Measurements from ENCODE around the gene SLC50A1.

SLC50A1 gene

GRCh38 chr1:155173478-155174323 lies 38.0 kb downstream of the SLC50A1 start, which contains the start of gene TRIM46:
TSS of gene TRIM46 (plus strand) at chr1:155173849. CDS start at chr1:155173967, 118 bp downstream.
- Histone ChIP-seq H3K36me3 (ENCODE audit: control insufficient read depth, insufficient read depth, low read length) (peaks cover 34% of the 10 kb centered on the region), H3K4me1 (ENCODE audit: control insufficient read depth, insufficient read depth, low read length) (peaks cover 11% of the 10 kb centered on the region; the same call in 1 of the 2 replicates), H3K9ac (ENCODE audit: low read length) (peak within 1 kb of the TSS; percentile 78), H3K4me3 (ENCODE audit: low read depth, low read length) (peak within 1 kb of the TSS; percentile 76), H3K9me3 (ENCODE audit: control insufficient read depth, insufficient read depth, low read depth, low read length) (no peaks in the 10 kb centered on the region), H3K27ac (ENCODE audit: low read depth, low read length) (peak within 1 kb of the TSS; percentile 52; the same call in 1 of the 2 replicates), H3K27me3 (ENCODE audit: control insufficient read depth, insufficient read depth, low read length) (no peaks in the 10 kb centered on the region)

GRCh38 chr1:155174324-155175280 lies 39.0 kb downstream of the SLC50A1 start:
- Histone ChIP-seq H3K4me1 (ENCODE audit: control insufficient read depth, insufficient read depth, low read length) (peaks cover 11% of the 10 kb centered on the region; the same call in 1 of the 2 replicates), H3K27ac (ENCODE audit: low read depth, low read length) (no peak overlapping the region)

GRCh38 chr1:155175281-155175926 lies 39.8 kb downstream of the SLC50A1 start:
- Histone ChIP-seq H3K4me1 (ENCODE audit: control insufficient read depth, insufficient read depth, low read length) (peaks cover 11% of the 10 kb centered on the region; the same call in 1 of the 2 replicates), H3K27me3 (ENCODE audit: control insufficient read depth, insufficient read depth, low read length) (no peaks in the 10 kb centered on the region), H3K27ac (ENCODE audit: low read depth, low read length) (no peak overlapping the region), H3K9ac (ENCODE audit: low read length) (no peak overlapping the region), H3K36me3 (ENCODE audit: control insufficient read depth, insufficient read depth, low read length) (peaks cover 36% of the 10 kb centered on the region), H3K9me3 (ENCODE audit: control insufficient read depth, insufficient read depth, low read depth, low read length) (no peaks in the 10 kb centered on the region), H3K4me3 (ENCODE audit: low read depth, low read length) (peak overlapping the region; percentile 76)

More at GRCh38 chr1:155174324-155175280, 39.0 kb downstream of the SLC50A1 start:
- Histone ChIP-seq H3K9me3 (ENCODE audit: control insufficient read depth, insufficient read depth, low read depth, low read length) (no peaks in the 10 kb centered on the region), H3K36me3 (ENCODE audit: control insufficient read depth, insufficient read depth, low read length) (peaks cover 34% of the 10 kb centered on the region), H3K9ac (ENCODE audit: low read length) (no peak overlapping the region), H3K4me3 (ENCODE audit: low read depth, low read length) (peak overlapping the region; percentile 76), H3K27me3 (ENCODE audit: control insufficient read depth, insufficient read depth, low read length) (no peaks in the 10 kb centered on the region)

- Histone ChIP-seq H3K27ac (ENCODE audit: low read depth, low read length) (no peak overlapping the region), H3K36me3 (ENCODE audit: control insufficient read depth, insufficient read depth, low read length) (peaks cover 35% of the 10 kb centered on the region), H3K4me1 (ENCODE audit: control insufficient read depth, insufficient read depth, low read length) (peaks cover 11% of the 10 kb centered on the region; the same call in 1 of the 2 replicates), H3K9me3 (ENCODE audit: control insufficient read depth, insufficient read depth, low read depth, low read length) (no peaks in the 10 kb centered on the region), H3K4me3 (ENCODE audit: low read depth, low read length) (no peak overlapping the region), H3K27me3 (ENCODE audit: control insufficient read depth, insufficient read depth, low read length) (no peaks in the 10 kb centered on the region), H3K9ac (ENCODE audit: low read length) (no peak overlapping the region)
These were observed 40.3 kb downstream of the SLC50A1 start for GRCh38 chr1:155175927-155176371.

DNA sequence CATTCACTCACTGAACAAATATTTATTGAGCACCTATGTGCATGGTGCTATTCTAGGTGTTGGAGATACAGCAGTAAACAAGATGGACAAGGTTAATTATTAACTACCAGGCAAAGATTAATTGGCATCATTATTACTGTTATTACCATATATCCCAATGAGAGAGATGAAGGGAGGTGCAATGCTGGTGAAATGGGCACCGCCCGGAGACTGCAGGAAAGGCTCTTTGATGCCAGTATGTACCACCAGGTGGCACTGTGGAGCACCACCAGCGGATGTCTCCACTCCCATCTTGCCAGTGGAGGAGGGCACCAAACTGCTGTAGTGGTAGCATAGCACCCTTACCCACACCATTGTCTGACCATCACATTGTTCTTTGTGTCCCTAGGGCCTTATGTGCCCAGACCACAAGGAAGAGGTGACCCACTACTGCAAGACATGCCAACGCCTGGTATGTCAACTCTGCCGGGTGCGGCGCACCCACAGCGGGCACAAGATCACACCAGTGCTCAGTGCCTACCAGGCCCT lies 41.0 kb downstream of the SLC50A1 start:
- H3K36me3 ChIP-seq (ENCODE audit: control insufficient read depth, insufficient read depth, low read length), result peaks cover 39% of the 10 kb centered on the region

DNA sequence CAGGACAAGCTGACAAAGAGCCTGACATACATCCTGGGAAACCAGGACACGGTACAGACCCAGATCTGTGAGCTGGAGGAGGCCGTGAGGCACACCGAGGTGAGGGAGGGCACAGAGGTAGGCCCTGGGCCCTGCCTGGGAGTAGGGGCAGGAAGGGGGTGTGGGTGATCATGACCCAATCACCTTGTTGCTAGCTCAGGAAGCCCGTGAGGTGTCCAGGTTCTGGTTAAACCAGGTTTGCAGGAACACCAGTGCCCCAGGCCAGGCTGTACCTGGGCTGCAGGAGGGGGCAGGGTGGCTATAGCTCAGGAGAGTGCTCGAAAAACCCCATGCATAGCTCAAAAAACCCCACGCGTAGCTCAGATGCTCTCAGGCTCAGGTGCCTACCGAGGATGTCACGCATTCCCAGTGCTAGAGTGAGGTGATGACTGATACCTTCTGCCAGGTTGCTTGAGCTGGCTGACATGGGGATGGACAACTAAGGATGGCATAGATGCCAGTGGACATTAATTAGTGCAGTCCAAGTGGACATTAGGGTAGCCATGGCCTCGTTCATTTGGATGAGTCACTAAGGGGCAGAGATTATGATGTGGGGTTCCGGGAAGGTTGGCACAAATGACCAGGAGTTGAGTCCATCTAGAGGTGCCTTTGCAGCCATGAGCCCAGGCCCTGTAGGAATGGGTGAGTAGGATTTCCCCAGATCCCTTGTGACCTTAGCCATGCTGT lies 41.7 kb downstream of the SLC50A1 start:
- Histone ChIP-seq H3K4me3 (ENCODE audit: low read depth, low read length) (no peak overlapping the region), H3K4me1 (ENCODE audit: control insufficient read depth, insufficient read depth, low read length) (peaks cover 7% of the 10 kb centered on the region; the same call in 1 of the 2 replicates), H3K9me3 (ENCODE audit: control insufficient read depth, insufficient read depth, low read depth, low read length) (no peaks in the 10 kb centered on the region), H3K27ac (ENCODE audit: low read depth, low read length) (no peak overlapping the region), H3K36me3 (ENCODE audit: control insufficient read depth, insufficient read depth, low read length) (peaks cover 46% of the 10 kb centered on the region), H3K27me3 (ENCODE audit: control insufficient read depth, insufficient read depth, low read length) (no peaks in the 10 kb centered on the region), H3K9ac (ENCODE audit: low read length) (no peak overlapping the region)

More for the DNA sequence above, 41.0 kb downstream of the SLC50A1 start:
- Histone ChIP-seq H3K4me1 (ENCODE audit: control insufficient read depth, insufficient read depth, low read length) (peaks cover 11% of the 10 kb centered on the region; the same call in 1 of the 2 replicates), H3K4me3 (ENCODE audit: low read depth, low read length) (no peak overlapping the region), H3K27me3 (ENCODE audit: control insufficient read depth, insufficient read depth, low read length) (no peaks in the 10 kb centered on the region), H3K9ac (ENCODE audit: low read length) (no peak overlapping the region), H3K9me3 (ENCODE audit: control insufficient read depth, insufficient read depth, low read depth, low read length) (no peaks in the 10 kb centered on the region), H3K27ac (ENCODE audit: low read depth, low read length) (no peak overlapping the region)

DNA sequence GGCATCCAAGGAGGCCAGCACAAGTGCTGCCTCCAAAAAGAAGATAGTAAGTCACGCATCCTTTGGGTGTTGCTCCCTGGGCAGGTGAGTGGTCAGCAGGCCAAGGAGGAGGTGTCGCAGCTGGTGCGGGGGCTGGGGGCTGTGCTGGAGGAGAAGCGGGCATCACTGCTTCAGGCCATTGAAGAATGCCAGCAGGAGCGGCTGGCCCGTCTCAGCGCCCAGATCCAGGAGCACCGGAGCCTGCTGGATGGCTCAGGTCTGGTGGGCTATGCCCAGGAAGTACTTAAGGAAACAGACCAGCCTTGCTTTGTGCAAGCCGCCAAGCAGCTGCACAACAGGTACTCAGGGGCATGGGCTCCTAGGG lies 42.2 kb downstream of the SLC50A1 start:
- Histone ChIP-seq H3K4me1 (ENCODE audit: control insufficient read depth, insufficient read depth, low read length) (peaks cover 7% of the 10 kb centered on the region; the same call in 1 of the 2 replicates), H3K36me3 (ENCODE audit: control insufficient read depth, insufficient read depth, low read length) (peaks cover 47% of the 10 kb centered on the region), H3K4me3 (ENCODE audit: low read depth, low read length) (no peak overlapping the region), H3K27ac (ENCODE audit: low read depth, low read length) (no peak overlapping the region), H3K9me3 (ENCODE audit: control insufficient read depth, insufficient read depth, low read depth, low read length) (no peaks in the 10 kb centered on the region), H3K9ac (ENCODE audit: low read length) (no peak overlapping the region), H3K27me3 (ENCODE audit: control insufficient read depth, insufficient read depth, low read length) (no peaks in the 10 kb centered on the region)

DNA sequence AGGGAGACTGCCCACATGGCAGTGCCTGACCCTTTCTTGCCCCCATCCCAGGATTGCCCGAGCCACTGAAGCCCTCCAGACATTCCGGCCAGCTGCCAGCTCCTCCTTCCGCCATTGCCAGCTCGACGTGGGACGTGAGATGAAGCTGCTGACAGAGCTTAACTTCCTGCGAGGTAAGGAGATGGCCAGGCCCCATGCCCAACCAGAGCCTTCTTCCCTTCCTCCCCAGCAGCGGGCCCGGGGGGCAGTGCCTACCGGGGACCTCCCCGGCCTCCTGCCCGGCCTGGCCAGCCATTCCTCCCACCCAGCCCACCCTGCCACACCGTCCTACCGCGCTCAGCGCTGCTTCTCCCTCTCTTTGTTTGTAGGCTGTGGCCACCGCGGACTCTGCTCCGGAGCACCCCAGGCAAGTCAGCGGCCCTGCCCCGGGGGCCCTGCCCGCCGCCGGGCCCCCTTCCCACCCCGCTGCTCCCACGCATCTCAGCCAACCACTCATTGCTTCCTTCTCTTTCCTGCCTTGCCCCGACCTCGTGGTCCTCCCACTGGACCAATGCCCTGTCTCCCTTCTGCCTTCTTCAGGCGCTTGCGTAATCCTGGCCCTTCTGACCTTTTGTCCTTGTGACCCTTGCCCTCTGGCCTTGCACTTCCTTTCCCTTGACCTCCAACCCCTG lies 42.9 kb downstream of the SLC50A1 start:
- Histone ChIP-seq H3K4me1 (ENCODE audit: control insufficient read depth, insufficient read depth, low read length) (peaks cover 7% of the 10 kb centered on the region; the same call in 1 of the 2 replicates), H3K9ac (ENCODE audit: low read length) (no peak overlapping the region), H3K27ac (ENCODE audit: low read depth, low read length) (no peak overlapping the region), H3K4me3 (ENCODE audit: low read depth, low read length) (no peak overlapping the region), H3K9me3 (ENCODE audit: control insufficient read depth, insufficient read depth, low read depth, low read length) (no peaks in the 10 kb centered on the region), H3K36me3 (ENCODE audit: control insufficient read depth, insufficient read depth, low read length) (peaks cover 48% of the 10 kb centered on the region), H3K27me3 (ENCODE audit: control insufficient read depth, insufficient read depth, low read length) (no peaks in the 10 kb centered on the region)

- Histone ChIP-seq H3K4me3 (ENCODE audit: low read depth, low read length) (no peak overlapping the region), H3K4me1 (ENCODE audit: control insufficient read depth, insufficient read depth, low read length) (peaks cover 7% of the 10 kb centered on the region; the same call in 1 of the 2 replicates), H3K9ac (ENCODE audit: low read length) (no peak overlapping the region), H3K9me3 (ENCODE audit: control insufficient read depth, insufficient read depth, low read depth, low read length) (no peaks in the 10 kb centered on the region), H3K27ac (ENCODE audit: low read depth, low read length) (no peak overlapping the region), H3K36me3 (ENCODE audit: control insufficient read depth, insufficient read depth, low read length) (peaks cover 50% of the 10 kb centered on the region), H3K27me3 (ENCODE audit: control insufficient read depth, insufficient read depth, low read length) (no peaks in the 10 kb centered on the region)
These were observed 43.7 kb downstream of the SLC50A1 start for GRCh38 chr1:155179112-155180031.
